ENCODE results near the gene MREG. TPM values are rescaled to one million over a fixed set of nuclear protein-coding genes. Genes with fewer than 3 reads are reported as not detected.

The MREG gene
- total and polyA plus RNA-seq, 10 of the 15 experiments (the other 5 are each of a cell fraction or from before 2014, with no cell fraction given) = 6.9 to 45.0 (median 28.5) TPM

- ChIA-PET CTCF (interaction anchor here (0.9 to 6.2 kb wide), 5 partner anchors 12 to 57 kb away, joined by 3 to 89 read pairs (median 4); no protein-coding TSS in a partner anchor), POLR2A (interaction anchor here (0.7 to 1.0 kb wide), 4 partner anchors 11 to 55 kb away, joined by 3 to 11 read pairs (median 3); no protein-coding TSS in a partner anchor), RAD21 (ENCODE audit: unreplicated experiment) (interaction anchor here (0.7 to 5.2 kb wide), 8 partner anchors 12 to 84 kb away, joined by 3 to 34 read pairs (median 5); partner anchors contain the start of genes PECR and TMEM169), SMC1A (ENCODE audit: uncharacterized antibody, unreplicated experiment) (interaction anchor here (0.6 to 6.2 kb wide), 11 partner anchors 12 to 546 kb away, joined by 3 to 59 read pairs (median 5); partner anchors contain the start of genes PECR, TMEM169 and XRCC5)
- intact Hi-C loops (cut with micrococcal nuclease; ENCODE audit: unreplicated experiment) = loop anchor here (1.0 to 2.0 kb wide), 3 partner anchors 22 to 57 kb away; partner anchors contain the start of genes PECR and TMEM169
- peaks cover 24% of the 10 kb centered on the region for H3K4me1 ChIP-seq (ENCODE audit: control insufficient read depth, insufficient read depth, low read length)
- no peaks in the 10 kb centered on the region for H3K79me2 ChIP-seq (ENCODE audit: control insufficient read depth, insufficient read depth, low read length)
- in situ Hi-C loops (cut with MboI) = no loop called here
- DNase-seq (ENCODE audit: low read depth, low spot score) (peak; percentile 63), FAIRE-seq (no peak), ATAC-seq (peak; percentile 59)
- H3K9ac ChIP-seq (ENCODE audit: control insufficient read depth, insufficient read depth, low read length) = peak overlapping the region; percentile 54; the same call in 1 of the 2 replicates
- peak overlapping the region; percentile 62; the same call in 1 of the 2 replicates for H3K4me3 ChIP-seq
- no peak overlapping the region; the same call in 1 of the 2 replicates for H2AFZ ChIP-seq (ENCODE audit: control insufficient read depth, low read depth, low read length)
- BruUV-seq (replicated peaks) = no TSS peak
- WGBS (ENCODE audit: insufficient coverage, insufficient replicate concordance, low lambda C conversion rate, missing lambda C conversion rate) = 0% methylated on average over 3 of the region's 3 CpGs
- peak overlapping the region; percentile 85 for H3K27ac ChIP-seq (ENCODE audit: control insufficient read depth, insufficient read depth)
- H3K27me3 ChIP-seq (replicated peaks in 1 of 2; ENCODE audit: control insufficient read depth in 2 of 2, insufficient read depth in 2 of 2, low read length in 1 of 2) = no peaks in the 10 kb centered on the region
- H3K36me3 ChIP-seq (ENCODE audit: control insufficient read depth in 2 of 2, insufficient read depth in 2 of 2, low read length in 1 of 2) = 0 out of 4 replicates have a peak, but pooled peaks cover 0 to 6% of the 10 kb centered on the region in 2 experiments
- no peaks in the 10 kb centered on the region for H4K20me1 ChIP-seq (ENCODE audit: control insufficient read depth, insufficient read depth)
- no peaks in the 10 kb centered on the region; the same call in 2 of the 3 replicates for H3K9me3 ChIP-seq (replicated peaks; ENCODE audit: control insufficient read depth, insufficient read depth, low read length)
- H3K4me2 ChIP-seq (ENCODE audit: control insufficient read depth, insufficient read depth) = peak overlapping the region; percentile 67
- peak in 1 of 2 experiments; percentile 78; a peak in 1 of 4 replicates for TF ChIP-seq EP300 (IDR thresholded peaks at IDR 0.05; ENCODE audit: borderline replicate concordance in 1 of 2, control insufficient read depth in 1 of 2, low read depth in 2 of 2, low read length in 2 of 2)
- TF ChIP-seq STAT3 (IDR thresholded peaks at IDR 0.05; ENCODE audit: low read depth, low read length) = no peak
- TF ChIP-seq, protein P1, sequence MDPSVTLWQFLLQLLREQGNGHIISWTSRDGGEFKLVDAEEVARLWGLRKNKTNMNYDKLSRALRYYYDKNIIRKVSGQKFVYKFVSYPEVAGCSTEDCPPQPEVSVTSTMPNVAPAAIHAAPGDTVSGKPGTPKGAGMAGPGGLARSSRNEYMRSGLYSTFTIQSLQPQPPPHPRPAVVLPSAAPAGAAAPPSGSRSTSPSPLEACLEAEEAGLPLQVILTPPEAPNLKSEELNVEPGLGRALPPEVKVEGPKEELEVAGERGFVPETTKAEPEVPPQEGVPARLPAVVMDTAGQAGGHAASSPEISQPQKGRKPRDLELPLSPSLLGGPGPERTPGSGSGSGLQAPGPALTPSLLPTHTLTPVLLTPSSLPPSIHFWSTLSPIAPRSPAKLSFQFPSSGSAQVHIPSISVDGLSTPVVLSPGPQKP (IDR thresholded peaks at IDR 0.05; ENCODE audit: low read depth, low read length) = no peak
- peak; percentile 69; the same call in 1 of the 2 replicates for TF ChIP-seq NFIC (IDR thresholded peaks at IDR 0.05; ENCODE audit: low read depth, low read length)
- TF ChIP-seq, protein P2, sequence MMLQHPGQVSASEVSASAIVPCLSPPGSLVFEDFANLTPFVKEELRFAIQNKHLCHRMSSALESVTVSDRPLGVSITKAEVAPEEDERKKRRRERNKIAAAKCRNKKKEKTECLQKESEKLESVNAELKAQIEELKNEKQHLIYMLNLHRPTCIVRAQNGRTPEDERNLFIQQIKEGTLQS (IDR thresholded peaks at IDR 0.05; ENCODE audit: borderline replicate concordance, extremely low read depth, low read depth, low read length) = no peak
- TF ChIP-seq KLF5 (IDR thresholded peaks at IDR 0.05; ENCODE audit: partially characterized antibody) = no peak
- TF ChIP-seq JUNB (IDR thresholded peaks at IDR 0.05) = peak; percentile 76
- TF ChIP-seq ZNF622 (IDR thresholded peaks at IDR 0.05) = no peak
- no peak for TF ChIP-seq MTA3 (IDR thresholded peaks at IDR 0.05; ENCODE audit: borderline replicate concordance, low read length)
- TF ChIP-seq, protein P3, sequence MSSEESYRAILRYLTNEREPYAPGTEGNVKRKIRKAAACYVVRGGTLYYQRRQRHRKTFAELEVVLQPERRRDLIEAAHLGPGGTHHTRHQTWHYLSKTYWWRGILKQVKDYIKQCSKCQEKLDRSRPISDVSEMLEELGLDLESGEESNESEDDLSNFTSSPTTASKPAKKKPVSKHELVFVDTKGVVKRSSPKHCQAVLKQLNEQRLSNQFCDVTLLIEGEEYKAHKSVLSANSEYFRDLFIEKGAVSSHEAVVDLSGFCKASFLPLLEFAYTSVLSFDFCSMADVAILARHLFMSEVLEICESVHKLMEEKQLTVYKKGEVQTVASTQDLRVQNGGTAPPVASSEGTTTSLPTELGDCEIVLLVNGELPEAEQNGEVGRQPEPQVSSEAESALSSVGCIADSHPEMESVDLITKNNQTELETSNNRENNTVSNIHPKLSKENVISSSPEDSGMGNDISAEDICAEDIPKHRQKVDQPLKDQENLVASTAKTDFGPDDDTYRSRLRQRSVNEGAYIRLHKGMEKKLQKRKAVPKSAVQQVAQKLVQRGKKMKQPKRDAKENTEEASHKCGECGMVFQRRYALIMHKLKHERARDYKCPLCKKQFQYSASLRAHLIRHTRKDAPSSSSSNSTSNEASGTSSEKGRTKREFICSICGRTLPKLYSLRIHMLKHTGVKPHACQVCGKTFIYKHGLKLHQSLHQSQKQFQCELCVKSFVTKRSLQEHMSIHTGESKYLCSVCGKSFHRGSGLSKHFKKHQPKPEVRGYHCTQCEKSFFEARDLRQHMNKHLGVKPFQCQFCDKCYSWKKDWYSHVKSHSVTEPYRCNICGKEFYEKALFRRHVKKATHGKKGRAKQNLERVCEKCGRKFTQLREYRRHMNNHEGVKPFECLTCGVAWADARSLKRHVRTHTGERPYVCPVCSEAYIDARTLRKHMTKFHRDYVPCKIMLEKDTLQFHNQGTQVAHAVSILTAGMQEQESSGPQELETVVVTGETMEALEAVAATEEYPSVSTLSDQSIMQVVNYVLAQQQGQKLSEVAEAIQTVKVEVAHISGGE (CRISPR knock-in tag; IDR thresholded peaks at IDR 0.05) = no peak
- no peak for TF ChIP-seq ASH2L (IDR thresholded peaks at IDR 0.05; ENCODE audit: borderline replicate concordance, low read depth)
- TF ChIP-seq GABPA (IDR thresholded peaks at IDR 0.05; ENCODE audit: low read depth) = 0 out of 2 replicates have a peak, but pooled peaks have one; percentile 26
- no peak for TF ChIP-seq CHD1 (IDR thresholded peaks at IDR 0.05; ENCODE audit: low read depth, low read length)
- TF ChIP-seq, protein P4, sequence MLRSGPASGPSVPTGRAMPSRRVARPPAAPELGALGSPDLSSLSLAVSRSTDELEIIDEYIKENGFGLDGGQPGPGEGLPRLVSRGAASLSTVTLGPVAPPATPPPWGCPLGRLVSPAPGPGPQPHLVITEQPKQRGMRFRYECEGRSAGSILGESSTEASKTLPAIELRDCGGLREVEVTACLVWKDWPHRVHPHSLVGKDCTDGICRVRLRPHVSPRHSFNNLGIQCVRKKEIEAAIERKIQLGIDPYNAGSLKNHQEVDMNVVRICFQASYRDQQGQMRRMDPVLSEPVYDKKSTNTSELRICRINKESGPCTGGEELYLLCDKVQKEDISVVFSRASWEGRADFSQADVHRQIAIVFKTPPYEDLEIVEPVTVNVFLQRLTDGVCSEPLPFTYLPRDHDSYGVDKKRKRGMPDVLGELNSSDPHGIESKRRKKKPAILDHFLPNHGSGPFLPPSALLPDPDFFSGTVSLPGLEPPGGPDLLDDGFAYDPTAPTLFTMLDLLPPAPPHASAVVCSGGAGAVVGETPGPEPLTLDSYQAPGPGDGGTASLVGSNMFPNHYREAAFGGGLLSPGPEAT (IDR thresholded peaks at IDR 0.05; ENCODE audit: low read depth) = peak; percentile 51; the same call in 1 of the 2 replicates
- TF ChIP-seq TCF7 (IDR thresholded peaks at IDR 0.05; ENCODE audit: borderline replicate concordance) = 0 out of 2 replicates have a peak, but pooled peaks have one; percentile 9
Observed at GRCh38 chr2:216056739-216057138, 43.4 kb upstream of the MREG start.
